ENCODE data around the gene TANC1.

Gene TANC1

GRCh38 chr2:159066541-159067156 is 98.2 kb downstream of the TANC1 start:
- DNase-seq, result no peak

- no peak for DNase-seq
Observed at GRCh38 chr2:159067971-159068370, 99.5 kb downstream of the TANC1 start.

GRCh38 chr2:159069229-159069628 is 100.8 kb downstream of the TANC1 start:
- no peak for DNase-seq

- DNase-seq, result no peak
Observed at GRCh38 chr2:159070235-159070634, 101.8 kb downstream of the TANC1 start.

- no peak for DNase-seq
Observed at GRCh38 chr2:159071190-159071915, 102.9 kb downstream of the TANC1 start.

GRCh38 chr2:159072795-159073194 is 104.4 kb downstream of the TANC1 start:
- no peak for DNase-seq

GRCh38 chr2:159073256-159073655 is 104.8 kb downstream of the TANC1 start:
- DNase-seq, result no peak

- no peak for DNase-seq
Observed at GRCh38 chr2:159074605-159075004, 106.2 kb downstream of the TANC1 start.

- DNase-seq, result no peak
Observed at GRCh38 chr2:159075727-159076126, 107.3 kb downstream of the TANC1 start.

- no peak for DNase-seq
Observed at GRCh38 chr2:159076241-159076640, 107.8 kb downstream of the TANC1 start.

- DNase-seq, result no peak
Observed at GRCh38 chr2:159077869-159078268, 109.4 kb downstream of the TANC1 start.

GRCh38 chr2:159078443-159078842 is 110.0 kb downstream of the TANC1 start:
- DNase-seq, result no peak

- DNase-seq, result no peak
Observed at GRCh38 chr2:159080641-159081040, 112.2 kb downstream of the TANC1 start.

- no peak for DNase-seq
Observed at GRCh38 chr2:159082119-159082518, 113.7 kb downstream of the TANC1 start.

- no peak for DNase-seq
Observed at GRCh38 chr2:159084384-159085370, 116.2 kb downstream of the TANC1 start.

- no peak for DNase-seq
Observed at GRCh38 chr2:159086342-159086741, 117.9 kb downstream of the TANC1 start.

- no peak for DNase-seq
Observed at GRCh38 chr2:159086826-159087225, 118.4 kb downstream of the TANC1 start.

- no peak for DNase-seq
Observed at GRCh38 chr2:159088906-159089305, 120.5 kb downstream of the TANC1 start.

- DNase-seq, result no peak
Observed at GRCh38 chr2:159089543-159089942, 121.1 kb downstream of the TANC1 start.

- no peak for DNase-seq
Observed at GRCh38 chr2:159090514-159091201, 122.2 kb downstream of the TANC1 start.

GRCh38 chr2:159091381-159091780 is 122.9 kb downstream of the TANC1 start:
- DNase-seq, result no peak

GRCh38 chr2:159091976-159092375 is 123.5 kb downstream of the TANC1 start:
- DNase-seq, result no peak

- DNase-seq, result no peak
Observed at GRCh38 chr2:159093497-159093896, 125.1 kb downstream of the TANC1 start.

Measured in AML-193 (cell line).